K562 (cell line): ENCODE results near the gene PPIC. TPM values are rescaled to one million over a fixed set of nuclear protein-coding genes. Genes with fewer than 3 reads are reported as not detected.

Experiments
- ATAC-seq: fragments of 200-7000 bp; cut with Tn5 transposase; 3 replicates; pipeline ENCODE4 v1.9.1; 2020; ENCODE audit warnings: moderate library complexity
- BruUV-seq: library from RNA; stranded (reverse); fragments of 400-500 nt; replicated peaks from 2 replicates; lab custom pipeline; 2021; lab: Mats Ljungman, UMichigan
- CTCF ChIA-PET: fragments of 300-600 bp; formaldehyde crosslinking; extraction: SDS; loops from one replicate; lab custom pipeline; 2021; ENCODE audit warnings: low intra/inter-chr PET ratio; lab: Yijun Ruan, JAX
- POLR2A ChIA-PET: fragments of 300-600, 350-650 bp; sonication (Branson Sonifier 250); formaldehyde crosslinking; extraction: SDS; loops from one replicate; lab custom pipeline; 2021; ENCODE audit warnings: antibody characterized with exemption, inconsistent platforms; lab: Yijun Ruan, JAX
- DNase-seq, 4 experiments: peaks; one replicate each; pipeline versions ENCODE4 v3.0.0 to v3.0.0-alpha.2; 2011 to 2018; ENCODE audit warnings: low spot score in 3 of 4, mixed read lengths in 3 of 4; ENCODE audit errors: extremely low read depth in 1 of 4
- FAIRE-seq: peaks from 2 replicates; lab custom pipeline; 2011; peaks lifted over from hg19 to GRCh38; lab: Jason Lieb, UNC
- H2AFZ ChIP-seq: 2 replicates; pipeline ENCODE4 v1.6.0; 2011; ENCODE audit warnings: low read depth, low read length, control low read depth, inconsistent platforms
- H3K27ac ChIP-seq: fragments of 200-600 bp; 3 replicates; pipeline ENCODE4 v1.8.0; 2011; ENCODE audit warnings: low read depth, mild to moderate bottlenecking, control low read depth, inconsistent platforms, low read length, moderate library complexity, mixed read lengths; ENCODE audit errors: extremely low read depth
- H3K27me3 ChIP-seq, 2 experiments: fragments of 300-600 bp in 1 of 2; 2 replicates in 1 of 2; 3 replicates in 1 of 2; pipeline versions ENCODE4 v1.6.0 to v1.8.0; 2011; ENCODE audit warnings: inconsistent platforms in 2 of 2, low read length in 2 of 2, mild to moderate bottlenecking in 1 of 2, mixed read lengths in 1 of 2, moderate library complexity in 1 of 2; ENCODE audit not compliant: control insufficient read depth in 2 of 2, insufficient read depth in 2 of 2
- H3K36me3 ChIP-seq: fragments of 300-600 bp; 3 replicates; pipeline ENCODE4 v1.8.0; 2011; ENCODE audit warnings: mild to moderate bottlenecking, low read length, inconsistent platforms; ENCODE audit not compliant: control insufficient read depth, insufficient read depth
- H3K4me1 ChIP-seq, 2 experiments: fragments of 200-600 bp in 1 of 2; replicated peaks in 1 of 2; 2 replicates in 1 of 2; 3 replicates in 1 of 2; pipeline versions ENCODE4 v1.5.1 to v1.8.0; 2011; ENCODE audit warnings: inconsistent platforms in 2 of 2, low read length in 2 of 2, mild to moderate bottlenecking in 1 of 2, mixed read lengths in 1 of 2, moderate library complexity in 1 of 2; ENCODE audit not compliant: control insufficient read depth in 2 of 2, insufficient read depth in 2 of 2
- H3K4me2 ChIP-seq: 2 replicates; pipeline ENCODE4 v1.6.1; 2011; ENCODE audit warnings: low read length, control low read depth, inconsistent platforms, mixed read lengths; ENCODE audit not compliant: insufficient read depth
- H3K4me3 ChIP-seq: fragments of 200-600 bp; sonication (generic), shearing (Covaris generic); 2 replicates; pipeline ENCODE4 v1.5.1; 2016; ENCODE audit warnings: control low read depth, inconsistent platforms
- H3K79me2 ChIP-seq: fragments of 200-600 bp; 3 replicates; pipeline ENCODE4 v1.8.0; 2011; ENCODE audit warnings: low read length, inconsistent platforms; ENCODE audit not compliant: control insufficient read depth, insufficient read depth
- H3K9ac ChIP-seq, 2 experiments: 2 replicates each; pipeline versions ENCODE4 v1.6.0 to v1.6.1; 2011; ENCODE audit warnings: low read depth in 2 of 2, low read length in 2 of 2, control low read depth in 1 of 2, inconsistent platforms in 1 of 2, mild to moderate bottlenecking in 1 of 2, mixed read lengths in 1 of 2; ENCODE audit not compliant: insufficient read depth in 1 of 2
- H3K9me1 ChIP-seq: one replicate; pipeline ENCODE4 v1.6.0; 2011; ENCODE audit warnings: inconsistent platforms, mild to moderate bottlenecking, low read length, moderate library complexity; ENCODE audit not compliant: control insufficient read depth, insufficient read depth
- H3K9me3 ChIP-seq: replicated peaks from 2 replicates; pipeline ENCODE4 v1.5.1; 2011; ENCODE audit warnings: low read depth, low read length, inconsistent platforms; ENCODE audit not compliant: control insufficient read depth, insufficient read depth
- H4K20me1 ChIP-seq: replicated peaks from 2 replicates; pipeline ENCODE4 v1.6.1; 2011; ENCODE audit warnings: low read length, inconsistent platforms, mixed read lengths; ENCODE audit not compliant: control insufficient read depth, insufficient read depth
- HES1 ChIP-seq: fragments of 450-650 bp; IDR thresholded peaks from 2 replicates; pipeline ENCODE4 v1.6.1; 2016; ENCODE audit warnings: low read depth, mild to moderate bottlenecking, moderate library complexity
- ILK ChIP-seq: fragments of 450-650 bp; IDR thresholded peaks from 2 replicates; pipeline ENCODE4 v1.6.1; 2016; ENCODE audit warnings: missing genetic modification characterization, low read depth, mild to moderate bottlenecking, missing compliant biosample characterization, moderate library complexity, borderline replicate concordance
- ZNF197 ChIP-seq: fragments of 200-800 bp; sonication (Bioruptor generic); IDR thresholded peaks from 2 replicates; pipeline ENCODE4 v1.6.1; 2016; ENCODE audit warnings: low read depth, missing genetic modification characterization, missing compliant biosample characterization
- ZNF609 ChIP-seq: sonication (generic); formaldehyde crosslinking; IDR thresholded peaks from 2 replicates; pipeline ENCODE4 v1.8.1; 2023; ENCODE audit warnings: missing genetic modification reagents, mild to moderate bottlenecking, borderline replicate concordance
- WGBS: fragments of 100-300 bp; shearing (Covaris generic); methylation state at CpG from one replicate; pipeline ENCODE4 v1.1.6; 2016; ENCODE audit warnings: low coverage, mixed read lengths; ENCODE audit not compliant: insufficient coverage; ENCODE audit errors: missing lambda C conversion rate; 5-methylcytosine and 5-hydroxymethylcytosine counted together
- in situ Hi-C: fragments of 300-500 bp; cut with MboI; formaldehyde crosslinking; loops from 4 replicates; pipeline ENCODE4 v1.15.0; 2018; ENCODE audit warnings: inconsistent platforms, mixed read lengths
- intact Hi-C: fragments of 100-400 bp; cut with micrococcal nuclease; formaldehyde crosslinking; loops from 2 replicates; pipeline ENCODE4 v1.14.2; 2022
- polyA plus RNA-seq, 8 experiments: library from polyadenylated mRNA; depleted of rRNA in 4 of 8; stranded (reverse) in 5 of 8; unstranded in 3 of 8; fragments of >200 nt; fragmentation: Nextera tagmentation in 2 of 8; fragmentation: Illumina TruSeq in 1 of 8; extraction: Ambion mirVana in 2 of 8; extraction: Trizol in 1 of 8; gene quantifications; 2 replicates each; pipeline versions ENCODE4 v1.2.1 to v1.2.3, GENCODE V29; 2011 to 2014; ENCODE audit warnings: inconsistent platforms in 1 of 8, missing spikeins in 1 of 8
- total RNA-seq, 7 experiments: library from RNA; depleted of rRNA in 6 of 7; stranded (reverse); fragments of >200 nt in 6 of 7; fragmentation: Illumina TruSeq in 2 of 7; extraction: Trizol in 2 of 7; gene quantifications; 2 replicates each; pipeline versions ENCODE4 v1.2.1 to v1.2.3, GENCODE V29; 2011 to 2021; ENCODE audit warnings: low replicate concordance in 1 of 7
- TF ChIP-seq, protein P1 (sequence below), 2 experiments: IDR thresholded peaks; 2 replicates each; pipeline ENCODE4 v1.6.1; 2012; ENCODE audit warnings: improper control_type of control experiment in 2 of 2, low read depth in 2 of 2, low read length in 2 of 2, borderline replicate concordance in 1 of 2

The PPIC gene
- total and polyA plus RNA-seq, 9 of the 15 experiments (the other 6 are each of a cell fraction or from before 2014, with no cell fraction given) = 1.3 to 4.5 (median 2.8) TPM

DNA sequence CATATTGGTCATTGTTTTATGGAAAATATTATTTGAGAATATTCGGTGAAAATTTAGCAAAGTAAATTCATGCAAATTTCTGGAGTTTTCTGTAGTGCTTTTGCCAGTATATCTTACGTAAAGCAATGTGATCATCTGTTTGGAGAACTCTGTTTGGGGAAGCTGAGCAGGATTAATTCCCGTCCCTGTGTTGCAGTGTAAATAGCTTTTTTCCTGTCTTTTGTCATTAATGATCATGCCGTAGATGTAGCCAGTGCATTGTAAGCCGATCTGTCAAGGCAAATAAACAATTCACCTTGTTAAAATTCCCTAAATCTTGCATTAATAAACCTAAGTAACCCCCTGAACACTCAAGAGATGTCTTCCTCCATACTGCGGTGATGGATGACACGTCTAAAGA is 39.2 kb downstream of the PPIC start:
- ChIA-PET POLR2A (no interaction called here), CTCF (no interaction called here)
- DNase-seq (no peak), ATAC-seq (no peak), FAIRE-seq (no peak)
- Histone ChIP-seq H2AFZ (no peak overlapping the region), H3K36me3 (no peaks in the 10 kb centered on the region), H3K27me3 (peaks cover 0 to 12% of the 10 kb centered on the region in 2 experiments; a peak in 1 of 5 replicates), H4K20me1 (no peaks in the 10 kb centered on the region), H3K4me3 (no peak overlapping the region), H3K27ac (no peak overlapping the region), H3K9me1 (no peaks in the 10 kb centered on the region), H3K4me1 (no peaks in the 10 kb centered on the region), H3K79me2 (no peaks in the 10 kb centered on the region), H3K9ac (no peak overlapping the region), H3K9me3 (no peaks in the 10 kb centered on the region), H3K4me2 (no peak overlapping the region)
- in situ Hi-C loops = no loop called here
- 9% methylated on average over 7 of the region's 7 CpGs for WGBS
- intact Hi-C loops = no loop called here
- BruUV-seq = no TSS peak
- TF ChIP-seq HES1 (no peak), ILK (tag) (no peak), ZNF197 (CRISPR knock-in tag) (no peak), ZNF609 (CRISPR knock-in tag) (no peak)
- TF ChIP-seq, protein P1, sequence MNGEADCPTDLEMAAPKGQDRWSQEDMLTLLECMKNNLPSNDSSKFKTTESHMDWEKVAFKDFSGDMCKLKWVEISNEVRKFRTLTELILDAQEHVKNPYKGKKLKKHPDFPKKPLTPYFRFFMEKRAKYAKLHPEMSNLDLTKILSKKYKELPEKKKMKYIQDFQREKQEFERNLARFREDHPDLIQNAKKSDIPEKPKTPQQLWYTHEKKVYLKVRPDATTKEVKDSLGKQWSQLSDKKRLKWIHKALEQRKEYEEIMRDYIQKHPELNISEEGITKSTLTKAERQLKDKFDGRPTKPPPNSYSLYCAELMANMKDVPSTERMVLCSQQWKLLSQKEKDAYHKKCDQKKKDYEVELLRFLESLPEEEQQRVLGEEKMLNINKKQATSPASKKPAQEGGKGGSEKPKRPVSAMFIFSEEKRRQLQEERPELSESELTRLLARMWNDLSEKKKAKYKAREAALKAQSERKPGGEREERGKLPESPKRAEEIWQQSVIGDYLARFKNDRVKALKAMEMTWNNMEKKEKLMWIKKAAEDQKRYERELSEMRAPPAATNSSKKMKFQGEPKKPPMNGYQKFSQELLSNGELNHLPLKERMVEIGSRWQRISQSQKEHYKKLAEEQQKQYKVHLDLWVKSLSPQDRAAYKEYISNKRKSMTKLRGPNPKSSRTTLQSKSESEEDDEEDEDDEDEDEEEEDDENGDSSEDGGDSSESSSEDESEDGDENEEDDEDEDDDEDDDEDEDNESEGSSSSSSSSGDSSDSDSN (IDR thresholded peaks at IDR 0.05; ENCODE audit: borderline replicate concordance in 1 of 2, low read depth in 2 of 2, low read length in 2 of 2) = no peak
